NCI-H774 (cell line): Measurements from ENCODE around the gene SPATC1L.

ENCODE experiments used
- DNase-seq: peaks from one replicate; lab custom pipeline; 2025; lab: John Stamatoyannopoulos, UW

Gene SPATC1L

DNA sequence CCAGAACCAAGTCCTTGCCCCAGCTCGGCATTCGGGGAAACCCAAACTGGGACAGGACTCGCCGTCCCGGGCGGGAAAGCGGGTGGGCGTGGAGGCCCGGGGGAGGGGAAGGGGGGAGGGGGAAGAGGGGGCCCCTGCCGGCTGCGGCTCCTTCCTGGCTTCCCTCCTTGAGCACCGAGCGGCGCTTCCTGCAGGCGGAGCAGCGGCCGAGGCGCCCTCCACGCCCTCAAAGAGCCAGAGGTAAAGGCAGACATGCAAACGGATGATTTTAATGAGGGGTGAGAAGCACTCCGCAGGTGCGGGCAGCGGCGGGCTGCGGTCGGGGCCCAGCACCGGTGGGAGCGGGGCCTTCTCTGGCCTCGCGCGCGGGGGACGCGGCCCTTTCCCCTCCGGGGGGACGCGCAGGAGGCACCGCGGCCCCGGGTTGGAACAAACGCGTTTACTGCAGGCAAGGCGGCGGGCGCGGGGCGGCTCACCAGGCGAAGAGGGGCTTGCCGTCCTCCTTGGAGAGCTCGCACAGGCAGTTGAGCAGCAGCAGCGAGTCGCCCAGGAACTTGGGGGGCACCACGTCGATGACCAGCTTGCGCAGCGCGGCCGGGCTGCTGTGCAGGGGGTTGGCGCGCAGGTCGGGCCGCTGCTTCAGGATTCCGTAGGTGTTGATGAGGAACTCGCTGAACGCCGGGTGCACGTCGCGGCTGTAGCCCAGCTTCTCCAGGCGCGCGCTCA, 23.2 kb downstream of the SPATC1L start:
- DNase-seq = no peak

DNA sequence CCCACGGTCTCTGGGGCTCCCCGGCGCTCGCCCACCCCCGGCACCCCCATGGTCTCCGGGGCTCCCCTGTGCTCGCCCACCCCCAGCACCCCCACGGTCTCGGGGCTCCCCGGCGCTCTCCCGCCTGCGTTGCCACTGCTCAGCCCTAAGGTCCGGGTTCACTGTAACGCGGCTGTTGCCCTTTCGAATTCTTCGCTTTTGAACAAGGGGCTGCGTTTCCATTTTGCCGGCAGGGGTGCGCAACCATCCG, 23.7 kb downstream of the SPATC1L start:
- DNase-seq = no peak

DNA sequence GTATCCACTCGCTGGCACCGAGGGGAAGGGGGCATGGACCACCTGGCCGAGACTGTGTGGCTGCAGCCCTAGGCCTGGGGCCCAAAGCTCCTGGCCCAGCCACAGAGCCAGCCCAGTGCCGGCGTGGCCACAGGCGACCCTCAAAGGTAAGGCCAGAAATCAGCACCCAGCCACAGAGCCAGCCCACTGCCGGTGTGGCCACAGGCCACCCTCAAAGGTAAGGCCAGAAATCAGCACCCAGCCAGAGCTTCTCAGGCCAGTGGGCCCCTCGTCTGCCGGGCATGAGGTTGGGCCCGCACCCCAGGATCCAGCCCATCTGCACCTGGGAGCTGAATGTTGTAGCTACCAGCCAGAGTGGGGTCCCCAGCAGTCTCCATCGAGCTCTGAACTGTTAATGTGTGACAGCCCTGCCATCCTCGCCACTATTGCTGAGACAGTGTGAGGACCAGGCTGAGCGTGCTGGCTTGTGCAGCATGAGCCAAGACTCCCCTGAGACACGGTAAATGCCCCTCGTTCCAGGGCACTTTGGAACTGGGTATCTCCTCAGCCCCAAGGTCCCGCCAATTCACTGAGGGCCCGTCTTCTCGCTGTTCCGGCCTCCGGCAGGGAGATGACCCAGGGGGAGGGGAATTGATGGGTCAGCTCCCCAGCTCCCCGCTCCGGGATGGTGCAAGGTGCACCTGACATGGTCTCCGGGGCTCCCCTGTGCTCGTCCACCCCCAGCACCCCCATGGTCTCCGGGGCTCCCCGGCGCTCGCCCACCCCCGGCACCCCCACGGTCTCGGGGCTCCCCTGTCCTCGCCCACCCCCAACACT, 24.2 kb downstream of the SPATC1L start:
- DNase-seq = no peak

DNA sequence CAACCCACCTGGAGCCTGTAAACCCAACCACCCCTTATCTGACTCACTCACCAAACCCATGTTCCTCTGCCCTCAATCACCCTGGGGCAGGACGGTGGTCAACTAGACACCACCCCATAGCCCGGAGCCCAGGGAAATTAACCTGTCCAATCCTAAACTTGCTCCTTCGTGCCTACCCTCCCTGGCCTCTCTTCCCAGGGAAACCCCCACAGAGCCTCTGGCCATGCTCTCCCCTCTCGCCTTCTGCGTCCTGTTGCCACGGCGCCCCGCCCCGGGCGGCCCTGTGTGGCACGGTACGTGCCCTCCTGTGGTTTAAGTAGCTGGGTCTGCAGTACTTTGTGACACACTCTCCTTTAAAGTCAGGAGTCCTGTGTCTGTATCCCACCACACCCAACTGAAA, 24.9 kb downstream of the SPATC1L start:
- no peak for DNase-seq

- DNase-seq = no peak
Measured at GRCh38 chr21:46158666-46159300, 25.5 kb downstream of the SPATC1L start.

DNA sequence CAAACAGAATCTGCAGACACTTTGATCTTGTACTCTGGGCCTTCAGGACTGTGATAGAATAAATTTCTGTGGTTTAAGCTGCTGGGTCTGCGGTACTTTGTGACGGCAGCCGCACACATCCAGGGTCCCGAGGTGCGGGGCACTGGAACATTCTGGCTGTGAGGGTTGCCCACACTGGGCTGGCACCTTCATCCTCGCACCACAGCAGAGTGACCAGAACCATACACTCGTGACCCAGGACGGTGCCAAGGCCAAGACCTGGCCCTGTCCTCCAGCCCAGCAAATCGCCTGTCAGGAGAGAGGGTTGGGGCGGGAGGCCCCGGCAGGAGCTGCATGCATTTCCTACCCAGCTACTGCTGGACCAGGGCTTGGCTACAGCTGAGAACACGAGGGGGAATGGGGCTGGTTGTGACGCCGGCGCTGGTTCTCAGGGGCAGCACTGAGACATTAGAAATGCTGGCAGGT, 26.2 kb downstream of the SPATC1L start:
- no peak for DNase-seq

DNA sequence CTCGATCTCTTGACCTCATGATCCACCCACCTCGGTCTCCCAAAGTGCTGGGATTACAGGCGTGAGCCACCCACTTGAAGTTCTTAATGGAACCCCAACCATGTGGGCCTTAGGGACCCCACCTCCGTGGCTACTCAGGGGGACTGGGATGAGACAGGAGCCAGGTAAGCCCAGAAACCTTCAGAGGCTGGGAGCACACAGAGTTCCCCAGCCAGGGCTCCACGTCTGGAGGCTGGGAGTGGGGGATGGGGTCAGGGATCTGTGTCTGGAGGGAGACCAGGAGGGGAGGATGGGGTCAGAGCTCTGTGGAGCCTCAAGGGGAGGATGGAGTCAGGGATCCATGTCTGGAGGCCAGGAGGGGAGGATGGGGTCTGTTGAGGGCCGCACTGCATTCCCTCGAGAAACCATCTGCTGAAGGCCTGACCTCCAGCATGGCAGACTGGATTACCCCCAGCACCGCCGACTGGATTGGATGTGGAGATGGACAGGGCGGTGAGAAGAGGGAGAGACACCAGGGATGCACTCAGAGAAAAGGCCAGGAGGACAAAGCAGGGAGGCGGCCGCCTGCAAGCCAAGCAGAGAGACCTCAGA, 26.8 kb downstream of the SPATC1L start:
- DNase-seq = no peak

DNA sequence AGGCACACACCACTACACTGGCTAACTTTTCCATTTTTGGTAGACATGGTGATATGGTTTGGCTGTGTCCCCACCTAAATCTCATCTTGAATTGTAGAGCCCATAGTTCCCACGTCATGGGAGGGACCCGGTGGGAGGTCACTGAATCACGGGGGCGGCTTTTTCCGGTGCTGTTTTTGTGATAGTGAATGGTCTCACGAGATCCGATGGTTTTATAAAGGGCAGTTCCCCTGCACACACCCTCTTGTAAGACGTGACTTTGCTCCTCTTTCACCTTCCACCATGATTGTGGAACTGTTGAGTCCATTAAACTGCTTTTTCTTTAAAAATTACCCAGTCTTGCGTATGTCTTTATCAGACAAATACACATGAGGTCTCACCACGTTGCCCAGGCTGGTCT, 27.6 kb downstream of the SPATC1L start:
- DNase-seq = no peak

DNA sequence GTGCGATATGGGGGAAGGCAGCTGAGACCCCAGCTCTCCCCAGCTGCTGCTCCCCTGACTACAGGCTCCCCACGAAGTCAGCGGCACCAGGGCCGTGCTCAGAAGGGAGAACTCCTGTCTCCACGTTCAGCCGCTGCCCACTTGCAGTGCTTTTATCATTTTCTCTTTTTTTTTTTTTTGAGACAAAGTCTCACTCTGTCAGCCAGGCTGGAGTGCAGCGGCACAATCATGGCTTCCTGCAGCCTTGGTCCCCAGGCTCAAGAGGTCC, 27.9 kb downstream of the SPATC1L start:
- DNase-seq = no peak

- DNase-seq = no peak
Measured at GRCh38 chr21:46155514-46156377, 28.5 kb downstream of the SPATC1L start, which contains the start of gene FTCD. FTCD (minus strand) TSS chr21:46155579; CDS start chr21:46155523, 56 bp downstream.

DNA sequence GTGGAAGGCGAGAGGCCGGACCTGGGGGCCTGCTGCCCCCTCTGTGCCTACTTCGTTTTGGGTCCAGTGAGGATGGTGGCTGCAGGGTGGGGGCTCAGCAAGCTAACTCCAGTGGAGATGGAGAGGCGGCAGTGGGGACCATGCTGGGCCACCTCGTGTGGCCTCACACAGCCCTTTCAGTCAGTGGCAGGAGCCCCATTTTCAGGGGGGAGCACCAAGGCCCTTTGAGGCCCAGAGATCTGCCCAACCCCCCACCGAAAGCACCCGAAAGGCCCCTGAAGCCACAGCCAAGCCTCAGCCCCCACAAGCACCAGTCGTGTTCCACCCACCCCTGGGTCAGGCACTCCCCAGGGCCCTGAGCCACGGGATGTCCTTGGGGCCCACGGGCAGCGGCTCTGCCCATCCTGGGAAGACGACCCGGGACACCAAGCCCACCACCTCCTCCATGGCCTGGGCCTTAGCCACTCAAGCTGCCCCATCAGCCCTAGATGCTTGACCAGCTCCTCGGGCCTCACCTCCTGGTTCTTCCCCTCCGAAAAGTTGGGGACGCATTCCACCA, 29.2 kb downstream of the SPATC1L start:
- no peak for DNase-seq

GRCh38 chr21:46154155-46154954, 29.9 kb downstream of the SPATC1L start:
- DNase-seq = no peak

- no peak for DNase-seq
Measured at GRCh38 chr21:46153247-46154154, 30.8 kb downstream of the SPATC1L start.

- no peak for DNase-seq
Measured at GRCh38 chr21:46152927-46153246, 31.4 kb downstream of the SPATC1L start.

GRCh38 chr21:46151989-46152926, 32.0 kb downstream of the SPATC1L start:
- no peak for DNase-seq

DNA sequence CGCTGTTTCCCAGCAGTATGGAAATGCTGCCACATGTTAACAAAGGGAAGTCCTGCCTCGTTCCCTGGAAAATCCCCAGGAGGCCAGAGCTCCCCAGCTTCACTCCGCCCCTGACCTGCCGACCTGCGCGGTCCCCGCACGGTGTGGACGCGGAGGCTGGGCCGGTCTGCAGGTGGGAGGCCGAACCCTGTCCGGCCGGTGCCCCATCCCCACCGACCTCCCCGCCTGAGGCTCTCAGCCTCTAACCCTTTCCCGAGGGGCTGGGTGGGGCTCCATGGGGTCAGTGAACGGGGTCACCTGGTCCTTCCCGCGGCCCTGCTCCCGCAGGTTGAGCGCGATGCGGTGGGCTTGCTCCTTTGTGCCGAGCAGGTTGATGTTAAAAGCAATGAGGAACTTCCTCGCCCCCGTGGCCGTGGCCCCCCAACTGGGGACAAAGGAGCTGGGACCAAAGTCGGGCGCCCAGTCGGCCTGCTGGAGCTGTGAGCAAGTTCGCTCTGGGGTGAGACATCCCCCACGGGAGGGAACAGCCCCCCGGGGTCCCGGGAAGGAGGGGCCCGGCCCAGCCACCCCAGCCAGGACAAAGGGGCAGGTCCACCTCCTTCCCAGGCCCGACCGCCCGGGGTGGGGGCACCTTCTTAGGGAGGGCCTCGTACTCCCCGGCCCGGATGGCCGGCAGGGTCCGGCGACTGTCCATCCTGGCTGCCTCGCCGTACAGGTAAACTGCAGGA, 32.8 kb downstream of the SPATC1L start:
- DNase-seq = no peak

DNA sequence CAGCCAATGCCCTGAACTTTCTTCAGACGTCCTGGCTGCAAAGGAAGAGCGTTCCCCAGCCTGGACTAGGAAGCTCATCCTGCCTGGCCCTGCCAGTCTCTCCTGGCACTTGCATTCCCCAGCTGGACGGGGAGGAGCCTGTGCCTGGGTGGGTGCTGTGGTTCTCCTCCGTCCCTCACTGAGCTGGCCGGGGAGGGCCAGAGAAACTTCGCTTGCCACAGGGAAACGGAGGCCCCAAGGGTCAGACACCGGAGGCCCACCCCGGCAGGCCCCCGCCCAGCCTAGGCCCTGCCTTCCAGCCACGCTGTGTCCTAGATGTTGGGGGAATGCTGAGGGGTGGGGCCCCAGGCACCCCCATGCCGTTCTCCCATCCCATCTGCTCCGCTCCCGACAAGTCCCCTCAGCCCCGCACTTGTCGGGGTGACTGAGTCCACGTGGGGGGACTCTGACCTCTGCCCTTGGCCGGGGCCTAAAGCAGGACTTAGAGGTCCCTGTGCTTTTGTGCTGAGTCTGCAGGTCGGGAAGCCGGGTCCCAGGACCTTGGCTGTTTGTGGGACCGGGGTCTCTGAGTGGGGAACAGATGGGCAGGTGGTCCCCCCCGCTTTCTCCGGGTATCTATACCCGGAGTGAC, 33.7 kb downstream of the SPATC1L start:
- DNase-seq = no peak

DNA sequence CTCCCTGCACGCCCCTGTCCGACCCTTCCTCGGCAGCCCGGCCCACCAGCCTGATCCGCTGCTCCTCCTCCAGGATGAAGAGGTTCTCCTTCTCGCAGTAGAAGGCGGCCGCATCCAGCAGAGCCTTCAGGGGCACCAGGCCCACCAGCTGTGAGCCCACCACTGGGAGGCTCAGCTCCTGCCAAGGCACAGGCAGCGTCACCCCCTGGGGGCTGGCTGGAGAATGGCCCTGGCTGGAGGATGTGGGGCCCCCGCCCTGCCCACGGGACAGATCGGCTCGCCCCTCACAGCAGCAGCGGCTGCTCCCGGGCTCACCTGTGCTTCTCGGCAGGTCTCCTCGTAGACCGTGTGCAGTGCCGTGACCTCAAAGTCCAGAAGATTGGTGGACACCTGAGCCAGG, 34.2 kb downstream of the SPATC1L start:
- DNase-seq = no peak
